CD4-positive, alpha-beta T cell treated with Interleukin-2 at 100 ng/mL for 4 hours (primary cell): ENCODE data around the gene RGS1.

Source experiments
- DNase-seq: peaks from one replicate; pipeline ENCODE4 v3.0.0-alpha.2; 2020; ENCODE audit warnings: low spot score

Gene RGS1

GRCh38 chr1:192575499-192576189 is at the start of gene RGS1:
TSS of gene RGS1 (plus strand) at chr1:192575773. CDS start at chr1:192575793, 20 bp downstream.
- peak; percentile 84 for DNase-seq

- no peak for DNase-seq
These were observed 48.3 kb upstream of the RGS1 start for GRCh38 chr1:192527111-192527795.

GRCh38 chr1:192527950-192528349 is 47.6 kb upstream of the RGS1 start:
- no peak for DNase-seq

GRCh38 chr1:192529031-192529755 is 46.4 kb upstream of the RGS1 start:
- no peak for DNase-seq

GRCh38 chr1:192529811-192530210 is 45.8 kb upstream of the RGS1 start:
- no peak for DNase-seq

GRCh38 chr1:192530254-192530653 is 45.3 kb upstream of the RGS1 start:
- peak; percentile 27 for DNase-seq

- peak; percentile 59 for DNase-seq
These were observed 44.4 kb upstream of the RGS1 start for GRCh38 chr1:192531037-192531703.

- no peak for DNase-seq
These were observed 40.9 kb upstream of the RGS1 start for GRCh38 chr1:192534666-192535065.

GRCh38 chr1:192535916-192536664 is 39.5 kb upstream of the RGS1 start:
- no peak for DNase-seq

- DNase-seq = peak; percentile 58
These were observed 36.9 kb upstream of the RGS1 start for GRCh38 chr1:192538407-192539296.

GRCh38 chr1:192539297-192540092 is 36.1 kb upstream of the RGS1 start:
- no peak for DNase-seq

GRCh38 chr1:192543445-192543844 is 32.1 kb upstream of the RGS1 start:
- no peak for DNase-seq

GRCh38 chr1:192545896-192546521 is 29.6 kb upstream of the RGS1 start:
- peak; percentile 42 for DNase-seq

- DNase-seq = peak; percentile 35
These were observed 28.9 kb upstream of the RGS1 start for GRCh38 chr1:192546596-192547190.

GRCh38 chr1:192547501-192547900 is 28.1 kb upstream of the RGS1 start:
- DNase-seq = no peak

GRCh38 chr1:192549937-192550336 is 25.6 kb upstream of the RGS1 start:
- no peak for DNase-seq

- peak; percentile 54 for DNase-seq
These were observed 24.5 kb upstream of the RGS1 start for GRCh38 chr1:192550922-192551534.

GRCh38 chr1:192552760-192553191 is 22.8 kb upstream of the RGS1 start:
- DNase-seq = peak; percentile 61
